ENCODE measurements around the gene NCL.

NCL gene

DNA sequence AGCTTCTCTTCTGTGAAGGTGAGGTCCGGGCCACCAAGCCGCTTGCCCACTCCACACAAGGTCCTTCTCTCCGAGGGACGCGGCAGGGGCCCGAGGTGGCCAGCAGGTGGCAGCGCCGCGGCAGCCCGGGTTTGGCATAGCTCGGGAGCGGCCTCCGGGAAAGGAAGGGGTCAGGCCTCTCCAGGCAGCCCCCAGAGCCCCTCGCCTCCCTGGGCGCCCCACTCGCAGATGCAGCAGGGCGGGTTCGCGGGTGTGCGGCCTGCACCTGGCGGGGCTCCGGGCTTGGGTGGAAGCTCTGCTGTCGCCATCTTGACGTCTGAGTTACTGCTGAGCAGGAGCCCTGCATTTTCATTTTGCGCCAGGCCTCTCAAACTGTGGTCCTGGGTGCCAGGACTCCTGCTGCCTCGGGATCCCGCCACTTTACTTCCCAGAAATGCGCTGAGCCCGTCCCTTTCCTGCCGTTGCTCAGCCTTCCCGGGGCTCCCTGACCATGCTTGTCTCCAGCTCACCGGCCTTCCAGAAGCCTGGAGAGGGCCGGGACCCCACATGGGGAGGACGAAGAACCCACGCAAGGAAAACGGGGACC is 18.6 kb upstream of the NCL start:
- in situ Hi-C loops (cut with HindIII; ENCODE audit: low sequenced_read_pairs): no loop called here
- H3K4me3 ChIP-seq (ENCODE audit: low read depth, low read length): no peak overlapping the region
- TF ChIP-seq, protein P1, sequence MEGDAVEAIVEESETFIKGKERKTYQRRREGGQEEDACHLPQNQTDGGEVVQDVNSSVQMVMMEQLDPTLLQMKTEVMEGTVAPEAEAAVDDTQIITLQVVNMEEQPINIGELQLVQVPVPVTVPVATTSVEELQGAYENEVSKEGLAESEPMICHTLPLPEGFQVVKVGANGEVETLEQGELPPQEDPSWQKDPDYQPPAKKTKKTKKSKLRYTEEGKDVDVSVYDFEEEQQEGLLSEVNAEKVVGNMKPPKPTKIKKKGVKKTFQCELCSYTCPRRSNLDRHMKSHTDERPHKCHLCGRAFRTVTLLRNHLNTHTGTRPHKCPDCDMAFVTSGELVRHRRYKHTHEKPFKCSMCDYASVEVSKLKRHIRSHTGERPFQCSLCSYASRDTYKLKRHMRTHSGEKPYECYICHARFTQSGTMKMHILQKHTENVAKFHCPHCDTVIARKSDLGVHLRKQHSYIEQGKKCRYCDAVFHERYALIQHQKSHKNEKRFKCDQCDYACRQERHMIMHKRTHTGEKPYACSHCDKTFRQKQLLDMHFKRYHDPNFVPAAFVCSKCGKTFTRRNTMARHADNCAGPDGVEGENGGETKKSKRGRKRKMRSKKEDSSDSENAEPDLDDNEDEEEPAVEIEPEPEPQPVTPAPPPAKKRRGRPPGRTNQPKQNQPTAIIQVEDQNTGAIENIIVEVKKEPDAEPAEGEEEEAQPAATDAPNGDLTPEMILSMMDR (IDR thresholded peaks at IDR 0.05; ENCODE audit: low read depth, low read length, missing control alignments): peak; percentile 79
- no peak for DNase-seq (ENCODE audit: low read depth)

DNA sequence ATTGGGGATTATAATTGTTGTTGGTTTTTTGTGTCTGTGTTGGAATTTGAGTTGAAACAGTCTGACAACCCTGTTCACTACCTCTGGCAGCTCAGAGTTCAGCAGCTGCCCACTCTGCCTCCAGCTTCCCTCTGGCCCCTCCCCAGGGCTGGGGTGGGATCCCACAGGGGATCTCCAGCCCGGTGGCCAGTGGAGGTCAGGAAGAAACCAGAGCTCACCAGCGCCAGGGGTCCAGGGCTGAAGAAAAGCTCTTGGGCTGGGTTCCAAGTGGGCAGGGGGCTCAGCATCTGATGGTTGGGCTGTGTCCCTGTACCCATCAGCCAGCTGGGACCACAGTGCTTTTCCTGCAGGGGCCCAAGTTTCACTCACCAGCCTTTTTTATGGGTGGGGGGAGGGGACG is 16.5 kb upstream of the NCL start:
- in situ Hi-C loops (cut with HindIII; ENCODE audit: low sequenced_read_pairs): no loop called here
- TF ChIP-seq, protein P1 (IDR thresholded peaks at IDR 0.05; ENCODE audit: low read depth, low read length, missing control alignments): no peak

DNA sequence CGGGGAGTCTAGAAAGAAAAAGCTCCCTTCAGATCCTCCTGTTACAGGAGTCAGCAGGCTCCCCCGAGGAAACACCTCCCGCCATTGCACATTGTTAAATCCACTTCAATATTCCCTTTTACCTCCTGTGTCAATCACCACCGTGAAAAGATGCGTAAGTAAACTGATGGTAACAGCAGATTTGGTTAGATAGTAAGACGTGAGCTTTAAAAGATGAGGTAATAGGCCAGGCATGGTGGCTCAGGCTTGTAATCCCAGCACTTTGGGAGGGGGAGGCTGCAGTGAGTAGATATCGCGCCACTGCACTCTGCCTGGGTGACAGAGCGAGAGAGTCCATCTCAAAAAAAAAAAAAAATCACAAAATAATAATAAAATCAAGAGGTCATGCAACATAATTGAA is 15.2 kb upstream of the NCL start:
- no peak overlapping the region for H3K4me3 ChIP-seq (ENCODE audit: low read depth, low read length)
- TF ChIP-seq, protein P1 (IDR thresholded peaks at IDR 0.05; ENCODE audit: low read depth, low read length, missing control alignments): no peak
- in situ Hi-C loops (cut with HindIII; ENCODE audit: low sequenced_read_pairs): no loop called here
- DNase-seq (ENCODE audit: low read depth): no peak

More for the DNA sequence above, 16.5 kb upstream of the NCL start:
- DNase-seq (ENCODE audit: low read depth): no peak
- no peak overlapping the region for H3K4me3 ChIP-seq (ENCODE audit: low read depth, low read length)

DNA sequence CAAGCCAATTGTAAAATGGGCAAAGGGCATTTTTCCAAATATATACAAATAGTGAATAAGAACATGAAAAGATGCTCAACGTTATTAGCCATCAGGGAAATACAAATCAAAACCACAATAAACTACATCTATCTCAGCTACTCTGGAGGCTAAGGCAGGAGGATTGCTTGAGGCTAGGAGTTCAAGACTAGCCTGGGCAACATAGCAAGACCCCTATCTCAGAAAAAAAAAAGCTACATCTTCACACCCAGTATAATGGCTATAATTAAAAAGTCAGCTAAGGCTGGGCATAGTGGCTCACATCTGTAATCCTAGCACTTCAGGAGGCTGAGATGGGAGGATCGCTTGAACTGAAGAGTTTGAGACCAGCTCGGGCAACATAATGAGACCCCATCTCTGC is 12.6 kb upstream of the NCL start:
- no peak overlapping the region for H3K4me3 ChIP-seq (ENCODE audit: low read depth, low read length)
- TF ChIP-seq, protein P1 (IDR thresholded peaks at IDR 0.05; ENCODE audit: low read depth, low read length, missing control alignments): no peak
- no peak for DNase-seq (ENCODE audit: low read depth)
- in situ Hi-C loops (cut with HindIII; ENCODE audit: low sequenced_read_pairs): no loop called here

DNA sequence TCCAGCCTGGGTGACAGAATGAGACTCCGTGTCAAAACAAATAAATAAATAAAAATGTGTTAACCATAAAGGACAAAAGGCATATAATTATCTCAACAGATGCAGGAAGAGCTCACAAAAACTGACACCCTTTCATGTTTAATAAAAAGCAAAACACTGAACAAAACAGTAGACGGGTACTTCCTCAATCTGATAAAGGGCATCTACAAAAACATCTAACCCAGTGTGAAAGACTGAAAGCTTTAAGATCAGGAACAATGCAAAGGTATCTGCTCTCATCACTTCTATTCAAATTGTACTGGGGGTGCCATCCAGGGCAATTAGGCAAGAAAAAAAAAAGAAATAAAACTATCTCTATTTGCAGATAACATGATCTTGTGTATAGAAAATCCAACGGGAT is 11.7 kb upstream of the NCL start:
- TF ChIP-seq, protein P1 (IDR thresholded peaks at IDR 0.05; ENCODE audit: low read depth, low read length, missing control alignments): no peak
- in situ Hi-C loops (cut with HindIII; ENCODE audit: low sequenced_read_pairs): no loop called here
- no peak for DNase-seq (ENCODE audit: low read depth)

DNA sequence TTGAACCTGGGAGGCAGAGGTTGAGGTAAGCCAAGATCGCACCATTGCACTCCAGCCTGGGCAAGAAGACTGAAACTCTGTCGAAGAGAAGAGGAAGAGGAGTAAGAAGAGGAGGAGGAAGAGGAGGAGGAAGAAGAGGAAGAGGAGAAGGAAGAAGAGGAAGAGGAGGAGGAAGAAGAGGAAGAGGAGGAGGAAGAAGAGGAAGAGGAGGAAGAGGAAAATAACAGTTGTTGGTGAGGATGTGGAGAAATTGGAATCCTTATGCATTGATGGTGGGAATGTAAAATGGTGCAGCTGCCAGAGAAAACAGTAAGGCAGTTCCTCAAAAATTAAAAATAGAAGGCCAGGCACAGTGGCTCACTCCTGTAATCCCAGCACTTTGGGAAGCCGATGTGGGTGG is 8.5 kb upstream of the NCL start:
- in situ Hi-C loops (cut with HindIII; ENCODE audit: low sequenced_read_pairs): no loop called here
- H3K4me3 ChIP-seq (ENCODE audit: low read depth, low read length): no peak overlapping the region
- TF ChIP-seq, protein P1 (IDR thresholded peaks at IDR 0.05; ENCODE audit: low read depth, low read length, missing control alignments): no peak
- no peak for DNase-seq (ENCODE audit: low read depth)

More for the DNA sequence above, 11.7 kb upstream of the NCL start:
- no peak overlapping the region for H3K4me3 ChIP-seq (ENCODE audit: low read depth, low read length)

Measured in astrocyte of the cerebellum (primary cell).